ENCODE measurements around the gene IGF1R. TPM values are rescaled to one million over a fixed set of nuclear protein-coding genes. Genes with fewer than 3 reads are reported as not detected.

Gene IGF1R
- total RNA-seq, 4 donors from 2014 or later, result 87.8 to 173 (median 107) TPM

DNA sequence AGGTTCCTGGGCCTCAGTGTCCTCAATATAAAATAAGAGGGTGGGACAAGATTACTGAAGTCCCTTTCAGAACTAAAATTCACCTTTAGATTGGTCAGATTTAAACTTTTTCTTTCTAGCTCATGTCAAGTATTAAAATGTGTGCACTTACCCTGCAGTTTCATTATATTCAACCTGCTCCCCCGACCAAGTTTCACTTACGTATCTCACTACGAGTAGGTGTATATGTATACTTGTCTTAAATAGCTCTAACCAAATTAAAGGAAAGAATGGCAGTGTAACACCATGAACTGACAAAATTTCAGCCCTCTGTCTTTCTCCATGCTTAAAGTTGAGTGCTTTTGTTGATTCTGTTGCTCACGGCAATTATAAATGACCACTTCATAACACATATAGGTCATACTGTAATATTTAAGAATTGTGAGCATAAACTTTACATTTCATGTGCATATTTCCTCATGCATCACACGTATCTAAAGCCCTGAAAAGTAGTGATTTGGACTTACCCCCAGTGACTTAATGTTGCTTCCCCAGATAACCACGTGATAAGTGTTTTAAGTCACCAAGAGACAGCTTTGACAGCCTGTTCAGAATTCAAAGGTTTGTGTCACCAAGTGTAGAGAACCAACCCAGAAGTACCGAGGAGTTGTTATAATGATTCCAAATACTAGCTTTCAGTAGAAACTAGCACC lies 289.2 kb downstream of the IGF1R start:
- Histone ChIP-seq H3K27ac (no peak overlapping the region), H3K36me3 (peaks cover 74% of the 10 kb centered on the region), H3K4me1 (no peaks in the 10 kb centered on the region), H3K4me3 (no peak overlapping the region), H3K9me3 (no peaks in the 10 kb centered on the region), H3K27me3 (no peaks in the 10 kb centered on the region)
- WGBS, result 95% methylated on average over 7 of the region's 7 CpGs
- TF ChIP-seq CTCF (IDR thresholded peaks at IDR 0.05) (no peak), EP300 (IDR thresholded peaks at IDR 0.05) (no peak), POLR2AphosphoS5 (IDR thresholded peaks at IDR 0.05) (no peak), POLR2A (IDR thresholded peaks at IDR 0.05) (no peak)
- DNase-seq (ENCODE audit: low spot score in 2 of 2), result no peak

- Histone ChIP-seq H3K4me1 (peaks cover under 1% of the 10 kb centered on the region), H3K9me3 (no peaks in the 10 kb centered on the region), H3K27me3 (no peaks in the 10 kb centered on the region), H3K27ac (no peak overlapping the region), H3K36me3 (peaks cover 76% of the 10 kb centered on the region), H3K4me3 (no peak overlapping the region)
- 93% methylated on average over 4 of the region's 4 CpGs for WGBS
- DNase-seq (ENCODE audit: low spot score in 2 of 2), result no peak
- TF ChIP-seq EP300 (IDR thresholded peaks at IDR 0.05), result no peak
- TF ChIP-seq POLR2A (IDR thresholded peaks at IDR 0.05), result no peak
- no peak for TF ChIP-seq POLR2AphosphoS5 (IDR thresholded peaks at IDR 0.05)
- no peak for TF ChIP-seq CTCF (IDR thresholded peaks at IDR 0.05)
Observed at GRCh38 chr15:98938105-98938417, 289.7 kb downstream of the IGF1R start.

DNA sequence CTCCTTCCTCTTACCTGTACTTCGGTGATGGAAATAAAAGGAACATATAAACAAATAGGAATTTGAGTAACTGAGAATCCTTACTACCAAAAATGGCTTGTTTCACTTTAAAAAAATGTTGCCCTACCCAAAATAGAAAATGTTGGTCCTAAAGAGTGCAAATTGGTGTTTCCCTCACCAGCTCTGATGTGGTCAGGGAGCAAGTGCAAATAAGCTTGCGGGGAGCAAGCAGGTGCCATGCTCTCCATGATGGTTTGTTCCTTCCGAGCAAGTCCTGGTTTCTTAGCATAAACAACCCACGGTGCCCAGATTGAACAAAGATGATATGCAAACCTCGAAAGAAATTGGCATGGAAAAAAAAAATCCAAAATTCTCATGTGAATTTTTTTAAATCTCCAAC lies 290.5 kb downstream of the IGF1R start:
- H3K27ac ChIP-seq, result no peak overlapping the region
- peaks cover 75% of the 10 kb centered on the region for H3K36me3 ChIP-seq
- peaks cover 4% of the 10 kb centered on the region for H3K4me1 ChIP-seq
- 92% methylated on average over 5 of the region's 5 CpGs for WGBS
- H3K4me3 ChIP-seq, result no peak overlapping the region
- H3K9me3 ChIP-seq, result no peaks in the 10 kb centered on the region
- H3K27me3 ChIP-seq, result no peaks in the 10 kb centered on the region
- TF ChIP-seq POLR2A (IDR thresholded peaks at IDR 0.05) (no peak), CTCF (IDR thresholded peaks at IDR 0.05) (no peak), EP300 (IDR thresholded peaks at IDR 0.05) (no peak), POLR2AphosphoS5 (IDR thresholded peaks at IDR 0.05) (no peak)
- no peak for DNase-seq (ENCODE audit: low spot score in 2 of 2)

DNA sequence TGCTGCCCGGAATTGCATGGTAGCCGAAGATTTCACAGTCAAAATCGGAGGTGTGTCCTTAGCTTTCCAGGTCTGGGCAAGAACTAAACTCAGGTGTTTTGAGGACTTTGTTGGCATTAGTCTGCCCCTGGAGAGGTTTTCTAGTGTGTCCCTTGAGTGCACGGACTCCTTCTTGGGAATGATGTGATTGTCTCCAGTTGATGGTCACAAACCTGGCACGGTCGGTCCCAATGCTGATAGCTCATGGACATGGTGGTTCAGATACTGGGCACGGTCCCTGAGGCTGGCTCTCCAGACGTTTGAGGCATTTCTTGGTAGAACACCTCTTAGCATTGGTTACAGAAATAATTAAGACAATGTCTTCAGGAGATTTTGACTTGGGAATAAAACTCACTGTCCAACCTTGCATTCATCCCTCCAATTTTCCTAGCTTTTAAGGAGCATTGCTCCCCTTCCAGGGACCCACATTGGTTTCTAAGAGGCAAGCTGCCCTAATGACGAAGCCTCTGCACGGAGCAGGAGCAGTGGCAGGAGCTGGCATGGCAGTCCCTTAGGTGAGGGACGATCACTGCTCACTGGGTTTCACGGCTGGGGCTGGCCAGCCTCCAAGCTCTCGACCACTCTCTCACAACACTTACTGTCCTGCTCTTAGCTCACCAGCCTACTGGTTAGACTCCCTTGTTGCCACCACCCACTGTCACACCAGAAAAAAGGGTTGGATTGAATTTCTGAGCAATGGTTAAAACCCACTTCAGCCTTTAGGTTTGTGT lies 291.2 kb downstream of the IGF1R start:
- Histone ChIP-seq H3K36me3 (peaks cover 76% of the 10 kb centered on the region), H3K9me3 (no peaks in the 10 kb centered on the region), H3K27ac (no peak overlapping the region), H3K4me1 (peaks cover 4% of the 10 kb centered on the region), H3K27me3 (no peaks in the 10 kb centered on the region), H3K4me3 (no peak overlapping the region)
- TF ChIP-seq POLR2A (IDR thresholded peaks at IDR 0.05) (no peak), POLR2AphosphoS5 (IDR thresholded peaks at IDR 0.05) (no peak), EP300 (IDR thresholded peaks at IDR 0.05) (no peak), CTCF (IDR thresholded peaks at IDR 0.05) (no peak)
- 85% methylated on average over 13 of the region's 13 CpGs for WGBS
- DNase-seq (ENCODE audit: low spot score in 2 of 2), result no peak

DNA sequence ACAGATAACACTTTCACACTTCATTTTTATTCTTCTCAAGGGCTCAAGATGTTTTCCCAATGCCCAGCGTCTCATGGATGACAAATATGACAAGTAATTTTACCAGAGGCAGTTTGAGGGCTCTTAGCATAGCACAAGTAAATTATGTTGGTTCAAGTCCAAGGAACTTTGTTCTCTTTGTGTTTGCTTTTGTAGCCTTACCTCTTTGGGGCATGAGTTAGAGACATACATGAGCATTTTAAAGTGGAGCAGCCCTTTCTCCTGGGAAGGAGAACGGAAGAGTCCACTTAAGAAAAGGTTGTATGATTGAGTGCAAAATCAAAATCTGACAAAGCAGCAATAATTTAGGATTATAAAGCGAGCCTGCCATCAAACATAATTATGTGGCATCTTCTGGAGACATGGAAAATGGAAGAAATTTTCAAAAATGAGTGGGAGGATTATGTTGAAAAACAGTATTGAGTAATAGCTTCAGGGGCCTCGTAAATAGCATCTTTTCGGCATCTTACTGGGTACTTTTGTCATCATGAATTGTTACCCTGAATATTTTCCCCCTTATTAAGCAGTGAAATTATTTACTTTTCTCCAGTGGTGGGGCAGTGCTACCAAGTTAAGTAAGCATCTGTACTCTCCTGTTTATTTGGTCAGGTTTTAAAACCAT lies 293.4 kb downstream of the IGF1R start:
- H3K27me3 ChIP-seq, result no peaks in the 10 kb centered on the region
- DNase-seq (ENCODE audit: low spot score in 2 of 2), result no peak
- no peaks in the 10 kb centered on the region for H3K9me3 ChIP-seq
- H3K36me3 ChIP-seq, result peaks cover 78% of the 10 kb centered on the region
- H3K4me3 ChIP-seq, result no peak overlapping the region
- 75% methylated on average over 5 of the region's 5 CpGs for WGBS
- TF ChIP-seq EP300 (IDR thresholded peaks at IDR 0.05) (no peak), POLR2AphosphoS5 (IDR thresholded peaks at IDR 0.05) (no peak), POLR2A (IDR thresholded peaks at IDR 0.05) (no peak), CTCF (IDR thresholded peaks at IDR 0.05) (no peak)
- H3K27ac ChIP-seq, result no peak overlapping the region
- peaks cover 10% of the 10 kb centered on the region for H3K4me1 ChIP-seq

Measured in suprapubic skin (tissue), 4 donors.